NCI-H2107 treated with DMSO at 0.1 percent for 48 hours (cell line): ENCODE data around the gene PTPRD.
"Not testable (repeated sequence)": the region's sequence is repeated elsewhere in the genome, so short reads cannot be mapped to it uniquely, and the experiment has no call there.

Experiments used
- DNase-seq: peaks from one replicate; lab custom pipeline; 2025; ENCODE audit not compliant: unreplicated experiment; lab: John Stamatoyannopoulos, UW

PTPRD gene

GRCh38 chr9:8943392-8943791 is 1669.4 kb downstream of the PTPRD start:
- DNase-seq = no peak

- no peak for DNase-seq
Observed at GRCh38 chr9:8940650-8941049, 1672.2 kb downstream of the PTPRD start.

GRCh38 chr9:8926461-8926860 is 1686.3 kb downstream of the PTPRD start:
- DNase-seq = no peak

GRCh38 chr9:8924562-8924961 is 1688.2 kb downstream of the PTPRD start:
- DNase-seq = no peak

- not testable (repeated sequence) for DNase-seq
Observed at GRCh38 chr9:8920478-8921183, 1692.2 kb downstream of the PTPRD start.

- peak; percentile 91 for DNase-seq
Observed at GRCh38 chr9:8917956-8918739, 1694.7 kb downstream of the PTPRD start.

- DNase-seq = peak; percentile 66
Observed at GRCh38 chr9:8916771-8917170, 1696.0 kb downstream of the PTPRD start.

- DNase-seq = no peak
Observed at GRCh38 chr9:8907868-8908267, 1704.9 kb downstream of the PTPRD start.

- no peak for DNase-seq
Observed at GRCh38 chr9:8905731-8906130, 1707.1 kb downstream of the PTPRD start.

- DNase-seq = no peak
Observed at GRCh38 chr9:8904771-8905515, 1707.9 kb downstream of the PTPRD start.

GRCh38 chr9:8903077-8903476 is 1709.7 kb downstream of the PTPRD start:
- no peak for DNase-seq

GRCh38 chr9:8901146-8901545 is 1711.7 kb downstream of the PTPRD start:
- DNase-seq = no peak

GRCh38 chr9:8899511-8899910 is 1713.3 kb downstream of the PTPRD start:
- DNase-seq = no peak

GRCh38 chr9:8895861-8896224 is 1717.0 kb downstream of the PTPRD start:
- peak; percentile 39 for DNase-seq

GRCh38 chr9:8895106-8895860 is 1717.5 kb downstream of the PTPRD start:
- no peak for DNase-seq

GRCh38 chr9:8890695-8891094 is 1722.1 kb downstream of the PTPRD start:
- no peak for DNase-seq

GRCh38 chr9:8889100-8889499 is 1723.7 kb downstream of the PTPRD start:
- no peak for DNase-seq

- DNase-seq = no peak
Observed at GRCh38 chr9:8888591-8888990, 1724.2 kb downstream of the PTPRD start.

- DNase-seq = no peak
Observed at GRCh38 chr9:8887369-8887768, 1725.4 kb downstream of the PTPRD start.

- no peak for DNase-seq
Observed at GRCh38 chr9:8883321-8883720, 1729.5 kb downstream of the PTPRD start.

- peak; percentile 40 for DNase-seq
Observed at GRCh38 chr9:8880060-8880459, 1732.7 kb downstream of the PTPRD start.
